HFF-Myc (cell line): Measurements from ENCODE around the gene EMC10.

Source experiments
- DNase-seq: peaks from one replicate; pipeline ENCODE4 v3.0.0-alpha.2; 2011; ENCODE audit warnings: low read depth; ENCODE audit errors: extremely low read depth
- H3K4me3 ChIP-seq: replicated peaks from 2 replicates; pipeline ENCODE4 v1.5.1; 2011; ENCODE audit warnings: low read depth, mild to moderate bottlenecking, control low read depth, low read length
- CTCF ChIP-seq: IDR thresholded peaks from 2 replicates; pipeline ENCODE4 v1.5.1; 2012; ENCODE audit warnings: mild to moderate bottlenecking, low read depth, low read length, control low read depth; ENCODE audit errors: missing control alignments

Gene EMC10

GRCh38 chr19:50477751-50478515, 1.6 kb downstream of the EMC10 start:
- TF ChIP-seq CTCF: no peak
- no peak overlapping the region; the same call in 1 of the 2 replicates for H3K4me3 ChIP-seq
- no peak for DNase-seq

- H3K4me3 ChIP-seq: no peak overlapping the region
- TF ChIP-seq CTCF: peak; percentile 84
- no peak for DNase-seq
These were observed 2.8 kb downstream of the EMC10 start for GRCh38 chr19:50478901-50479715.

GRCh38 chr19:50479761-50480251, 3.5 kb downstream of the EMC10 start:
- H3K4me3 ChIP-seq: no peak overlapping the region
- TF ChIP-seq CTCF: no peak
- no peak for DNase-seq

GRCh38 chr19:50480281-50481111, 4.2 kb downstream of the EMC10 start:
- DNase-seq: no peak
- no peak overlapping the region for H3K4me3 ChIP-seq
- no peak for TF ChIP-seq CTCF

GRCh38 chr19:50481351-50482149, 5.2 kb downstream of the EMC10 start:
- no peak for TF ChIP-seq CTCF

More at GRCh38 chr19:50481351-50482149, 5.2 kb downstream of the EMC10 start:
- no peak overlapping the region for H3K4me3 ChIP-seq
- no peak for DNase-seq
